Measurements from ENCODE around the gene CERT1.

The CERT1 gene

GRCh38 chr5:75457691-75458090 is 53.7 kb downstream of the CERT1 start:
- H3K4me3 Mint-ChIP-seq = no peak overlapping the region
- intact Hi-C loops (cut with micrococcal nuclease) = no loop called here
- H3K27ac Mint-ChIP-seq = no peak overlapping the region
- H3K36me3 Mint-ChIP-seq (ENCODE audit: low read depth) = peaks cover 42% of the 10 kb centered on the region
- peaks cover 23% of the 10 kb centered on the region for H3K4me1 Mint-ChIP-seq (ENCODE audit: low read depth)
- H3K27me3 Mint-ChIP-seq = no peaks in the 10 kb centered on the region
- no peaks in the 10 kb centered on the region for H3K9me3 Mint-ChIP-seq

- Mint-ChIP-seq H3K36me3 (ENCODE audit: low read depth) (peaks cover 37% of the 10 kb centered on the region), H3K27ac (no peak overlapping the region), H3K27me3 (no peaks in the 10 kb centered on the region), H3K4me3 (no peak overlapping the region), H3K9me3 (no peaks in the 10 kb centered on the region), H3K4me1 (ENCODE audit: low read depth) (peaks cover 19% of the 10 kb centered on the region)
- intact Hi-C loops (cut with micrococcal nuclease) = no loop called here
Measured at GRCh38 chr5:75457161-75457560, 54.3 kb downstream of the CERT1 start.

GRCh38 chr5:75450069-75450468 is 61.4 kb downstream of the CERT1 start:
- intact Hi-C loops (cut with micrococcal nuclease) = no loop called here
- Mint-ChIP-seq H3K4me3 (no peak overlapping the region), H3K27me3 (no peaks in the 10 kb centered on the region), H3K36me3 (ENCODE audit: low read depth) (peaks cover 41% of the 10 kb centered on the region), H3K4me1 (ENCODE audit: low read depth) (no peaks in the 10 kb centered on the region), H3K27ac (no peak overlapping the region), H3K9me3 (peaks cover 17% of the 10 kb centered on the region)

GRCh38 chr5:75446068-75446467 is 65.4 kb downstream of the CERT1 start:
- Mint-ChIP-seq H3K36me3 (ENCODE audit: low read depth) (peaks cover 36% of the 10 kb centered on the region), H3K9me3 (peaks cover 33% of the 10 kb centered on the region)
- intact Hi-C loops (cut with micrococcal nuclease) = no loop called here

GRCh38 chr5:75441560-75441959 is 69.9 kb downstream of the CERT1 start:
- Mint-ChIP-seq H3K36me3 (ENCODE audit: low read depth) (peaks cover 23% of the 10 kb centered on the region), H3K9me3 (peaks cover 29% of the 10 kb centered on the region), H3K27ac (no peak overlapping the region), H3K4me1 (ENCODE audit: low read depth) (peaks cover 4% of the 10 kb centered on the region), H3K27me3 (no peaks in the 10 kb centered on the region), H3K4me3 (no peak overlapping the region)
- intact Hi-C loops (cut with micrococcal nuclease) = no loop called here

More at GRCh38 chr5:75446068-75446467, 65.4 kb downstream of the CERT1 start:
- no peaks in the 10 kb centered on the region for H3K27me3 Mint-ChIP-seq
- no peak overlapping the region for H3K4me3 Mint-ChIP-seq
- H3K4me1 Mint-ChIP-seq (ENCODE audit: low read depth) = no peaks in the 10 kb centered on the region
- H3K27ac Mint-ChIP-seq = no peak overlapping the region

GRCh38 chr5:75439276-75439675 is 72.2 kb downstream of the CERT1 start:
- peaks cover 23% of the 10 kb centered on the region for H3K36me3 Mint-ChIP-seq (ENCODE audit: low read depth)
- intact Hi-C loops (cut with micrococcal nuclease) = no loop called here
- peaks cover 16% of the 10 kb centered on the region for H3K9me3 Mint-ChIP-seq
- no peak overlapping the region for H3K27ac Mint-ChIP-seq
- H3K4me1 Mint-ChIP-seq (ENCODE audit: low read depth) = peaks cover 17% of the 10 kb centered on the region
- H3K27me3 Mint-ChIP-seq = no peaks in the 10 kb centered on the region
- no peak overlapping the region for H3K4me3 Mint-ChIP-seq

- Mint-ChIP-seq H3K27ac (no peak overlapping the region), H3K27me3 (no peaks in the 10 kb centered on the region), H3K4me3 (no peak overlapping the region), H3K36me3 (ENCODE audit: low read depth) (peaks cover 23% of the 10 kb centered on the region), H3K4me1 (ENCODE audit: low read depth) (peaks cover 17% of the 10 kb centered on the region), H3K9me3 (peaks cover 16% of the 10 kb centered on the region)
- intact Hi-C loops (cut with micrococcal nuclease) = no loop called here
Measured at GRCh38 chr5:75438722-75439121, 72.7 kb downstream of the CERT1 start.

- H3K9me3 Mint-ChIP-seq = no peaks in the 10 kb centered on the region
Measured at GRCh38 chr5:75435096-75435495, 76.3 kb downstream of the CERT1 start.

GRCh38 chr5:75433814-75434506 is 77.5 kb downstream of the CERT1 start:
- peaks cover 25% of the 10 kb centered on the region for H3K36me3 Mint-ChIP-seq (ENCODE audit: low read depth)
- no peaks in the 10 kb centered on the region for H3K9me3 Mint-ChIP-seq
- H3K4me1 Mint-ChIP-seq (ENCODE audit: low read depth) = peaks cover 12% of the 10 kb centered on the region
- no peak overlapping the region for H3K27ac Mint-ChIP-seq
- H3K27me3 Mint-ChIP-seq = no peaks in the 10 kb centered on the region
- intact Hi-C loops (cut with micrococcal nuclease) = no loop called here
- no peak overlapping the region for H3K4me3 Mint-ChIP-seq

More at GRCh38 chr5:75435096-75435495, 76.3 kb downstream of the CERT1 start:
- Mint-ChIP-seq H3K4me3 (no peak overlapping the region), H3K36me3 (ENCODE audit: low read depth) (peaks cover 14% of the 10 kb centered on the region), H3K4me1 (ENCODE audit: low read depth) (peaks cover 17% of the 10 kb centered on the region), H3K27me3 (no peaks in the 10 kb centered on the region), H3K27ac (no peak overlapping the region)
- intact Hi-C loops (cut with micrococcal nuclease) = no loop called here

GRCh38 chr5:75414241-75414640 is 97.2 kb downstream of the CERT1 start:
- intact Hi-C loops (cut with micrococcal nuclease) = loop anchor here (10.0 kb wide), 1 partner anchor 151 kb away; no protein-coding TSS in a partner anchor
- no peaks in the 10 kb centered on the region for H3K27me3 Mint-ChIP-seq
- H3K9me3 Mint-ChIP-seq = no peaks in the 10 kb centered on the region
- H3K4me3 Mint-ChIP-seq = no peak overlapping the region
- H3K4me1 Mint-ChIP-seq (ENCODE audit: low read depth) = peaks cover 5% of the 10 kb centered on the region
- no peak overlapping the region for H3K27ac Mint-ChIP-seq
- H3K36me3 Mint-ChIP-seq (ENCODE audit: low read depth) = peaks cover 58% of the 10 kb centered on the region

GRCh38 chr5:75412111-75412990 is 99.1 kb downstream of the CERT1 start:
- H3K9me3 Mint-ChIP-seq = no peaks in the 10 kb centered on the region
- no peak overlapping the region for H3K27ac Mint-ChIP-seq
- peaks cover 5% of the 10 kb centered on the region for H3K4me1 Mint-ChIP-seq (ENCODE audit: low read depth)
- H3K4me3 Mint-ChIP-seq = no peak overlapping the region
- H3K36me3 Mint-ChIP-seq (ENCODE audit: low read depth) = peaks cover 52% of the 10 kb centered on the region
- no peaks in the 10 kb centered on the region for H3K27me3 Mint-ChIP-seq
- intact Hi-C loops (cut with micrococcal nuclease) = loop anchor here (10.0 kb wide), 1 partner anchor 152 kb away; no protein-coding TSS in a partner anchor

- Mint-ChIP-seq H3K4me1 (ENCODE audit: low read depth) (no peaks in the 10 kb centered on the region), H3K9me3 (no peaks in the 10 kb centered on the region), H3K27ac (no peak overlapping the region), H3K4me3 (no peak overlapping the region), H3K36me3 (ENCODE audit: low read depth) (peaks cover 59% of the 10 kb centered on the region), H3K27me3 (no peaks in the 10 kb centered on the region)
- intact Hi-C loops (cut with micrococcal nuclease) = no loop called here
Measured at GRCh38 chr5:75405296-75405695, 106.1 kb downstream of the CERT1 start.

- Mint-ChIP-seq H3K27ac (no peak overlapping the region), H3K4me1 (ENCODE audit: low read depth) (no peaks in the 10 kb centered on the region), H3K27me3 (no peaks in the 10 kb centered on the region), H3K4me3 (no peak overlapping the region), H3K9me3 (no peaks in the 10 kb centered on the region), H3K36me3 (ENCODE audit: low read depth) (peaks cover 58% of the 10 kb centered on the region)
- intact Hi-C loops (cut with micrococcal nuclease) = loop anchor here (10.0 kb wide), 1 partner anchor 290 kb away; no protein-coding TSS in a partner anchor
Measured at GRCh38 chr5:75395277-75395676, 116.2 kb downstream of the CERT1 start.

- intact Hi-C loops (cut with micrococcal nuclease) = no loop called here
- Mint-ChIP-seq H3K27ac (no peak overlapping the region), H3K27me3 (no peaks in the 10 kb centered on the region), H3K4me3 (no peak overlapping the region), H3K36me3 (ENCODE audit: low read depth) (peaks cover 66% of the 10 kb centered on the region), H3K4me1 (ENCODE audit: low read depth) (peaks cover 8% of the 10 kb centered on the region), H3K9me3 (no peaks in the 10 kb centered on the region)
Measured at GRCh38 chr5:75389430-75389829, 122.0 kb downstream of the CERT1 start.

Measured in dendritic cell treated with granulocyte-macrophage colony-stimulating factor and Interleukin-4, amounts not matched to agents 40 ng/mL and 50 ng/mL, for 4 days (primary cell).